Esophagus squamous epithelium (tissue), 4 donors: ENCODE measurements around the gene PTGES3L.

Experiments
- CTCF ChIP-seq, 6 experiments: fragments of 450-650 bp in 4 of 6; fragments of 200-600 bp in 2 of 6; sonication (generic) in 2 of 6; IDR thresholded peaks; one replicate each; pipeline ENCODE4 v1.5.1; 2016 to 2019; ENCODE audit warnings: antibody characterized with exemption in 6 of 6, mild to moderate bottlenecking in 4 of 6, moderate library complexity in 4 of 6
- POLR2A ChIP-seq, 4 donors: fragments of 450-650 bp; IDR thresholded peaks; one replicate each; pipeline ENCODE4 v1.6.1; 2017; ENCODE audit warnings: antibody characterized with exemption in 4 of 4, mild to moderate bottlenecking in 4 of 4, moderate library complexity in 3 of 4

- TF ChIP-seq CTCF (IDR thresholded peaks at IDR 0.05): no peak
- no peak for TF ChIP-seq POLR2A (IDR thresholded peaks at IDR 0.05)
Measured at GRCh38 chr17:42979511-42980273, at the start of gene PTGES3L.
